Nephron progenitor cell (in vitro differentiated cells): ENCODE results near the gene CACNA1B.

Experiments used
- DNase-seq: peaks from one replicate; pipeline ENCODE4 v3.0.0; 2021
- H3K27ac Mint-ChIP-seq: 2 replicates; pipeline ENCODE4 v1.8.0; 2021; ENCODE audit warnings: mild to moderate bottlenecking, moderate library complexity, mixed read lengths
- H3K27me3 Mint-ChIP-seq: 2 replicates; pipeline ENCODE4 v1.8.0; 2021; ENCODE audit warnings: mild to moderate bottlenecking, low read depth, mixed read lengths; ENCODE audit not compliant: poor library complexity
- H3K36me3 Mint-ChIP-seq: 2 replicates; pipeline ENCODE4 v1.8.0; 2021; ENCODE audit warnings: low read depth, mixed read lengths
- H3K4me1 Mint-ChIP-seq: 2 replicates; pipeline ENCODE4 v1.8.0; 2021; ENCODE audit warnings: mixed read lengths
- H3K4me3 Mint-ChIP-seq: 2 replicates; pipeline ENCODE4 v1.8.0; 2021; ENCODE audit warnings: mild to moderate bottlenecking, moderate library complexity, mixed read lengths
- H3K9me3 Mint-ChIP-seq: 2 replicates; pipeline ENCODE4 v1.8.0; 2021; ENCODE audit warnings: mild to moderate bottlenecking, moderate library complexity, mixed read lengths
- TF ChIP-seq, protein P1 (sequence below): fragments of 200-600 bp; sonication (generic); IDR thresholded peaks from 2 replicates; pipeline ENCODE4 v1.5.0; 2021; ENCODE audit warnings: antibody characterized with exemption

The CACNA1B gene

DNA sequence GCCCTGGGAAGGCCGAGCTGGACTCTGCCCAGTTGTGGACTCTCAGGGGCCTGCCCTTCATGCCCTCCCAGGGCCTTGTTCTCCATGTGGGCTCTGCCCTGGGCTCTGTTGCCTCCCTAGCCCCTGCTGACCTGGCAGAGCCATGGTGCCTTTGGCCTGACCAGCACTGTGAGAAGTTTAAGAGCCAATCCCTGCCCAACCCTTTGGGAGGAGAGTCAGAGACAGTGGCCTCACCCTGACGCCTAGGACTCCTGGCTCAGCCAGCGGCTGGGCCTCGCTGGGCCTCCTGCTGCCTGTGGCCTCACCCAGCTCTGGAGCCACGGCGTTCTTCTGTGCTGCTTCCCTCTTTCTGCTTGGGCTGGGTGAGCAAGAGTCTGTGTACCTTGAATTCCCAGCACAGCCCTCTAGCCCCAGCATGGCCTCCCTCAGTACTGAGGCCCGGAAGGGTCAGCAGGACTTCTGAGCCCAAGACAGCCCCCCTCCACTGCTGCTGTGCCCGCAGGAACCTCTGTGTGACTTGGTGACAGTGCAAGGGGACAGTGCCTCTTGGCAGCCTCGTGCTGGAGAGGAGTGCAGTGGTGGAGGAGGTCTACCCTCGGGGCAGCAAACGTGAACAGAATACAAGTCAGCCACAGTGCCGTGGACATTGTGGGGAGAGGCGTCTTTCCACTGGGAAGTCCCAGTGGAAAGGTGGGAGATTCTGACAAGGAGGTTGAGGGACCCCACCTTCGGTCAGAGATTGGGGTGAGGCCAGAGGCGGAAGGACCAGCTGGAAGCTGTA is 97.4 kb downstream of the CACNA1B start:
- DNase-seq = no peak
- H3K27ac Mint-ChIP-seq = no peak overlapping the region
- no peak overlapping the region for H3K4me3 Mint-ChIP-seq
- TF ChIP-seq, protein P1, sequence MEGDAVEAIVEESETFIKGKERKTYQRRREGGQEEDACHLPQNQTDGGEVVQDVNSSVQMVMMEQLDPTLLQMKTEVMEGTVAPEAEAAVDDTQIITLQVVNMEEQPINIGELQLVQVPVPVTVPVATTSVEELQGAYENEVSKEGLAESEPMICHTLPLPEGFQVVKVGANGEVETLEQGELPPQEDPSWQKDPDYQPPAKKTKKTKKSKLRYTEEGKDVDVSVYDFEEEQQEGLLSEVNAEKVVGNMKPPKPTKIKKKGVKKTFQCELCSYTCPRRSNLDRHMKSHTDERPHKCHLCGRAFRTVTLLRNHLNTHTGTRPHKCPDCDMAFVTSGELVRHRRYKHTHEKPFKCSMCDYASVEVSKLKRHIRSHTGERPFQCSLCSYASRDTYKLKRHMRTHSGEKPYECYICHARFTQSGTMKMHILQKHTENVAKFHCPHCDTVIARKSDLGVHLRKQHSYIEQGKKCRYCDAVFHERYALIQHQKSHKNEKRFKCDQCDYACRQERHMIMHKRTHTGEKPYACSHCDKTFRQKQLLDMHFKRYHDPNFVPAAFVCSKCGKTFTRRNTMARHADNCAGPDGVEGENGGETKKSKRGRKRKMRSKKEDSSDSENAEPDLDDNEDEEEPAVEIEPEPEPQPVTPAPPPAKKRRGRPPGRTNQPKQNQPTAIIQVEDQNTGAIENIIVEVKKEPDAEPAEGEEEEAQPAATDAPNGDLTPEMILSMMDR = no peak
- H3K36me3 Mint-ChIP-seq = no peaks in the 10 kb centered on the region
- no peaks in the 10 kb centered on the region for H3K27me3 Mint-ChIP-seq
- no peaks in the 10 kb centered on the region for H3K9me3 Mint-ChIP-seq
- H3K4me1 Mint-ChIP-seq = peaks cover 28% of the 10 kb centered on the region

DNA sequence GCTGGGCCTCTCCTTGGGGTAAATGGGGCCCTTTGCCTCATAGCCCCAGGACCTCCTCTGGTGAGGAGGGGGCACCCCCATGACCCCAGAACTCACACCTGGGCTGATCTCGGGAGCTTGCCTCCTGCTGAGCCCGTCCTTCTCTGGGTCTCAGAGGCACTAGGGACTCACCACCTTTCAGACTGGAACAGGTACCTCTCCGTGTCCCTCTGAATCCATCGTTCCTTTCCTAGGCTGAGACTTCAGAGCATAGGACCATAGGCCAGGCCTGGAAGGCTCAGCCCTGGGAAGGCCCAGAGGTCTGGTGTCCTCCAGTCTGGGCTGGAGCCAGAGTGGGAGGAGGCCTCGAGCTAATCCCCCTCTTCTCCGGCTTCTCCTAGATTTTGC is 97.9 kb downstream of the CACNA1B start:
- Mint-ChIP-seq H3K27ac (no peak overlapping the region), H3K9me3 (no peaks in the 10 kb centered on the region), H3K4me1 (peaks cover 23% of the 10 kb centered on the region), H3K27me3 (no peaks in the 10 kb centered on the region), H3K36me3 (no peaks in the 10 kb centered on the region), H3K4me3 (no peak overlapping the region)
- TF ChIP-seq, protein P1 = no peak
- DNase-seq = no peak

DNA sequence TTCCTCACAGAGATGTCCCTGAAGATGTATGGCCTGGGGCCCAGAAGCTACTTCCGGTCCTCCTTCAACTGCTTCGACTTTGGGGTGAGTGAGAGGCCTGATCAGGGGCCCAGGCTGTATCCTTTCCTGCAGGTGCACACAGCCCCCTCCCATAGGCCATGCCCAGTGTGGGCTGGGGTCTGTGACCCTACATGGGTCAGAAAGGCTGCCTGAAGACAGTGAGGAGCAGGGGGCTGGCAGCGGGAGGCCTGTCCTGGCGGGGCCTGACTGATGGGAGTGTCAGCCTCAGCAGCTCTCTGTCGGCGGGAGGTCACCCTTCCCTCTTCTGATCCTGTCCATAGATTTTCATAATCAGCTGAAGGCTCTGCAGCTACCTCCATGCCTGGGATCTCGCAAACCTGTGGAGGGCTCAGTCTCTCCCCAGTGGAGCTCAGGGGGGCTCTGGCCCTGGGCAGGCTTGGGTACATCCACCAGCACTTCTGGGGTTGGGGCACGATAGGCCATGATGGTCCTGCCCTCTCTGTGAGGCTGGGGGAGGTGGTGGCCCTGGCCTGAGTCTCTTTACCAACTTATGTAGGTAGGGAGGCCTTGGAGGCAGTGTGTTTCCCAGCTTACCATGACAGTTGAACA is 98.5 kb downstream of the CACNA1B start:
- H3K4me1 Mint-ChIP-seq = peaks cover 18% of the 10 kb centered on the region
- no peak for DNase-seq
- no peaks in the 10 kb centered on the region for H3K27me3 Mint-ChIP-seq
- peaks cover 2% of the 10 kb centered on the region for H3K9me3 Mint-ChIP-seq
- H3K27ac Mint-ChIP-seq = peak overlapping the region; percentile 25
- no peaks in the 10 kb centered on the region for H3K36me3 Mint-ChIP-seq
- TF ChIP-seq, protein P1 = no peak
- no peak overlapping the region for H3K4me3 Mint-ChIP-seq

DNA sequence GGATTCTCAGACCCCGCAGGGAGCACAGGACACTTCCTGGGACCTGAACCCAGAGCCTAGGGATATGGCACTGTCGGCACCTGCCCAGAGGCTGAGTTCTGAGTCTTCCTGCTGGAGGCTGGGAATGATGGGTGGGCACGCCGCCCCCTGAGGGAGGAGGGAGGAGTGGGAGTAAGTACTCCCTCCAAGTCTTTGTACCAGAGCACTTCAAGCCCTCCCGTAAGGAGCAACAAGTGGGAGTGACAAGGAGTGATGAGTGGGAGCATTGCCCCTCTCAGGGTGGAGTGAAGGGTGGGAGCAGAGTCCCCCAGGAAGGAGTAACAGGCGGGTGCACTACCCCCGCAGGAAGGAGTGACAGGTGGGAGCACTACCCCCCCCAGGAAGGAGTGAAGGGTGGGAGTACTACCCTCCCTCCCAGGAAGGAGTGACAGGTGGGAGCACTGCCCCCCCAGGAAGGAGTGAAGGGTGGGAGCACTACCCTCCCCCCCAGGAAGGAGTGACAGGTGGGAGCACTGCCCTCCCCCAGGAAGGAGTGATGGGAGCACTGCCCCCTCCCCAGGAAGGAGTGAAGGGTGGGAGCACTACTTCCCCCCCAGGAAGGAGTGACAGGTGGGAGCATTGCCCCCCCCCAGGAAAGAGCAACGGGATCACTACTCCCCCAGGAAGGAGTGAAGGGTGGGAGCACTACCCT is 100.1 kb downstream of the CACNA1B start:
- TF ChIP-seq, protein P1 = no peak
- Mint-ChIP-seq H3K27me3 (no peaks in the 10 kb centered on the region), H3K9me3 (peaks cover 4% of the 10 kb centered on the region), H3K4me3 (no peak overlapping the region), H3K4me1 (peaks cover 12% of the 10 kb centered on the region), H3K27ac (peak overlapping the region; percentile 32), H3K36me3 (no peaks in the 10 kb centered on the region)
- DNase-seq = no peak

DNA sequence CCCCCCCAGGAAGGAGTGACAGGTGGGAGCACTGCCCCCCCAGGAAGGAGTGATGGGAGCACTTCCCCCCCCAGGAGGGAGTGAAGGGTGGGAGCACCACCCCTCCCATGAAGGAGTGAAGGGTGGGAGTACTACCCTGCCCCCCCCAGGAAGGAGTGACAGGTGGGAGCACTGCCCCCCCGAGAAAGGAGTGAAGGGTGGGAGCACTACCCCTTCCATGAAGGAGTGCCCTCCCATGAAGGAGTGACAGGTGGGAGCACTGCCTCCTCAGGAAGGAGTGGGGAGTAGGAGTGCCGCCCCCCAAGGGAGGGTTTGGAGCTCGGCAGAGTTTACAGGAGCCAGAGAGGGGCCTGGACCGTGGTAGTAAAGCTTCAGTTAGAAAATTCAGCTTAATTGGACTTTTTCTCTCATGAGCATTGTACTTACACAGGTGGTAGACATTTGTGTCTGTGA is 100.7 kb downstream of the CACNA1B start:
- Mint-ChIP-seq H3K27ac (no peak overlapping the region), H3K27me3 (no peaks in the 10 kb centered on the region), H3K4me1 (peaks cover 7% of the 10 kb centered on the region), H3K4me3 (no peak overlapping the region), H3K36me3 (no peaks in the 10 kb centered on the region), H3K9me3 (peaks cover 4% of the 10 kb centered on the region)
- TF ChIP-seq, protein P1 = no peak
- DNase-seq = no peak
